Heart left ventricle (tissue), 13 donors: ENCODE measurements around the gene TAF4.

Source experiments
- CTCF ChIP-seq, 12 donors: fragments of 200-600 bp; sonication (generic) in 4 of 12; IDR thresholded peaks; one replicate each; pipeline versions ENCODE4 v1.5.0 to v1.8.0; 2018 to 2022; ENCODE audit warnings: antibody characterized with exemption in 12 of 12, mild to moderate bottlenecking in 5 of 12
- POLR2A ChIP-seq, 2 donors: fragments of 450-650 bp; IDR thresholded peaks; one replicate each; pipeline ENCODE4 v1.6.1; 2017; ENCODE audit warnings: antibody characterized with exemption in 2 of 2, mild to moderate bottlenecking in 2 of 2, moderate library complexity in 2 of 2
- donor health status: ischemic (EF 13 %, LVEDD 7.1; RV severe dilation, severe dysfunction).
- donor health status: DM: no; HTN: yes; CAD: no.
- donor health status: DM: no; HTN: no; CAD: no.
- donor health status: ischemic (EF 25% LVEDD 6.9; RV normal size, moderate dysfunction).
- donor health status: ischemic (EF 25% LVEDD 5.7; RV mildly dilated, moderate dysfunction).
- donor health status: ischemic (EF 35%, LVEDD 5.7; RV mildly dilated, moderate dysfunction).
- donor health status: nonischemic (EF 11% LVEDD 7.7; RV severe dilation, severe dysfunction).
- donor health status: DM: yes; HTN: yes; CAD: no.
- donor health status: PGD.
- donor health status: ischemic (EF 29% LVEDD 5.4; RV normal size, mild dysfunction).
- donor health status: nonischemic (EF 23%, LVEDD 6.1; RV moderate dilation, normal function).

DNA sequence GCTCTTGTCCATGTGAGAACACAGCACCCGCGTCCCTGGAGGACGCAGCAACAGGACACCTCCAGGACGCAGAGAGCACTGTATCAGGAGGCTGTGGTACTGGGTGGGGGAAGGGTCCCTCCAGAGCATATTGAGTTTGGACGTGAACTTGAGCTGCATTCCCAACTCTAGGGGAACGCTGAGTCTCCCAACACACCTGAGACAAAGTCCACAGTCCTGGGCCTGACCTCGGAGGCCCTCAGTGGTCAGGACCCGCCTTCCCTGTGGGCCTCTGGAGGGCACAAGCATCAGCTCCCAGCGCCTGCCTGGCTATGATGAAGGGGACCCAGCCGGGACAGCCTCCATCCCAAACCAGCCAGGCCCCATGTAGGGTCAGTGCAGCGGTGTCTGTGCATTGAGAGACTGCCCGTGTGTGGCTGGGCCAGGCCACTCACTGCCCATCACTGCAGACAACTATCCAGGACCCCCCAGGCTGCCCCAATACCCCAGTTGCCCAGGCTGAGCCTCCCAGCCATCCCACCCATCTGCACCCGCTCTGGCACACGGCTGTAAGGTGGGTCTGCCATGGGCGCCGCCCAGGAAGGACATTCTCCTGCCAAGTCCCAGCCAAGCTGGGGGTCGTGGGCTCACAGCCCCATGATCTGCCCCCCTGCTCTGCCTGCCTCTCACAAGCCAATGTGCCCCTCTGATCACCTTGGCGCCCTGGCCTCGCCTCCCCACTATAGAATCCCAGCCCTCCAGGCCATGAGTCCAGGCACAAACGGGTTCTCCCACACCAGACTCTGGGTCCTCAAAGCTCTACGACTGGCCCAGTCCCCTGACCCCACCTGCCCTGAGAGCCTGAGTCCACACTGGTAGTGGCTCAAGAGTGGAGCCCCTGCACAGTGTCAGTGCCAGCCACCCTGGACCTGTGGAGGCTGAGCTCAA lies 115.7 kb downstream of the TAF4 start:
- no peak for TF ChIP-seq POLR2A (IDR thresholded peaks at IDR 0.05)
- TF ChIP-seq CTCF (IDR thresholded peaks at IDR 0.05) = no peak
